Hepatocyte (in vitro differentiated cells): ENCODE measurements around the gene B3GALT2.

Source experiments
- EZH2 ChIP-seq: fragments of 200-600 bp; sonication (generic); IDR thresholded peaks from 2 replicates; pipeline ENCODE4 v1.6.1; 2016; ENCODE audit warnings: antibody characterized with exemption, mild to moderate bottlenecking, borderline replicate concordance
- EZH2phosphoT487 ChIP-seq: fragments of 200-600 bp; sonication (generic); IDR thresholded peaks from one replicate; pipeline ENCODE4 v1.6.1; 2018; ENCODE audit warnings: antibody characterized with exemption, mild to moderate bottlenecking, low read depth, moderate library complexity; ENCODE audit not compliant: unreplicated experiment, severe bottlenecking
- TF ChIP-seq, protein P1 (sequence below): fragments of 200-600 bp; sonication (generic); IDR thresholded peaks from 2 replicates; pipeline ENCODE4 v1.5.1; 2016; ENCODE audit warnings: antibody characterized with exemption, mild to moderate bottlenecking; ENCODE audit not compliant: poor library complexity

DNA sequence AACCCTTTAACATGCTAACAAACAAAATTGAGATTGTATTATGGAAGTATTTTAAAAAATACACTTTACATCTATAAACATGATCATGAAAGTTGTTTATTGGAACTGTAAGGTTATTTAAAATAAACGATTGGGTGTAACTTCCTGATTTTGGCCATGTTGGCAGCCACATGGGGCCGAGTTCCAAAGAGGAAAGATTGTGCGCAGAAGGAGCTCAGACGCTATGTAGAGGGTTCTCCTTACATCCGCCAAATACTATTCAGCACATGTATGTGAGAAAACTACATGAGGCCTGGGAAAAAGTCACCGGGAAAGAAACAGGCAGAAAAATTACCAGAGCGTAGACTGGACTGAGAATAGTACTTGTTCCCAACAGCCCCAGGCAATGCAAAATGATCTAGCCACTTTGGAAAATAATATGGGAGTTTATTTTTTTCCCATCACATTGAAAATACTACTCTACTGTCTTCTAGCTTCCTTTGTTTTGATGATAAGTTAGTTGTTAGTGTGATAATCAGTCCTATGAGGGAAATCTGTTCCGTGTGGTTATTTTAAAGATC, 35.7 kb upstream of the B3GALT2 start:
- no peak for TF ChIP-seq EZH2
- TF ChIP-seq, protein P1, sequence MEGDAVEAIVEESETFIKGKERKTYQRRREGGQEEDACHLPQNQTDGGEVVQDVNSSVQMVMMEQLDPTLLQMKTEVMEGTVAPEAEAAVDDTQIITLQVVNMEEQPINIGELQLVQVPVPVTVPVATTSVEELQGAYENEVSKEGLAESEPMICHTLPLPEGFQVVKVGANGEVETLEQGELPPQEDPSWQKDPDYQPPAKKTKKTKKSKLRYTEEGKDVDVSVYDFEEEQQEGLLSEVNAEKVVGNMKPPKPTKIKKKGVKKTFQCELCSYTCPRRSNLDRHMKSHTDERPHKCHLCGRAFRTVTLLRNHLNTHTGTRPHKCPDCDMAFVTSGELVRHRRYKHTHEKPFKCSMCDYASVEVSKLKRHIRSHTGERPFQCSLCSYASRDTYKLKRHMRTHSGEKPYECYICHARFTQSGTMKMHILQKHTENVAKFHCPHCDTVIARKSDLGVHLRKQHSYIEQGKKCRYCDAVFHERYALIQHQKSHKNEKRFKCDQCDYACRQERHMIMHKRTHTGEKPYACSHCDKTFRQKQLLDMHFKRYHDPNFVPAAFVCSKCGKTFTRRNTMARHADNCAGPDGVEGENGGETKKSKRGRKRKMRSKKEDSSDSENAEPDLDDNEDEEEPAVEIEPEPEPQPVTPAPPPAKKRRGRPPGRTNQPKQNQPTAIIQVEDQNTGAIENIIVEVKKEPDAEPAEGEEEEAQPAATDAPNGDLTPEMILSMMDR: no peak
- TF ChIP-seq EZH2phosphoT487: no peak
